NCI-H1436 treated with DMSO at 0.1 percent for 48 hours (cell line): ENCODE results near the gene CHRNA7.
"Not testable (repeated sequence)": the region's sequence is repeated elsewhere in the genome, so short reads cannot be mapped to it uniquely, and the experiment has no call there.

Source experiments
- DNase-seq: peaks from one replicate; lab custom pipeline; 2025; lab: John Stamatoyannopoulos, UW

Gene CHRNA7

DNA sequence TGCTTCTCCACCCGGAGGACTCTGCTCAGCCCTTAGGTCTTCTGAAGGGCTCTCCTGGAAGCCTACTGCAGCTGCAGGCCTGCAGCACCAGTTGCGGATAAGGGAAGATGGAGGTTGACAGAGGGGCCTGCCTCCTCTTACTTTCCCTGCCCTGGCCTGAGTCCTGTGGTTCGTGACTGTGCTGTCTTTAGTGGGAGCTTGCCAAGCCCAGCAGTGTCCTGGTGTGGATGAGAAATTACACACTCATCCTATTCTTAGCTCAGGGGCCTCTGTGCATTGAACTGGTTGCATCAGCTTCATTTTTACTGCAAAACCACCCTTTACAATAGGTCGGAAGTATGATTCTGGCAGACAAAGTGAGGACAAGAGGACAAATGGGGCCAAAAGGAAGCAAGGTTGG is 163.5 kb downstream of the CHRNA7 start:
- DNase-seq: not testable (repeated sequence)

DNA sequence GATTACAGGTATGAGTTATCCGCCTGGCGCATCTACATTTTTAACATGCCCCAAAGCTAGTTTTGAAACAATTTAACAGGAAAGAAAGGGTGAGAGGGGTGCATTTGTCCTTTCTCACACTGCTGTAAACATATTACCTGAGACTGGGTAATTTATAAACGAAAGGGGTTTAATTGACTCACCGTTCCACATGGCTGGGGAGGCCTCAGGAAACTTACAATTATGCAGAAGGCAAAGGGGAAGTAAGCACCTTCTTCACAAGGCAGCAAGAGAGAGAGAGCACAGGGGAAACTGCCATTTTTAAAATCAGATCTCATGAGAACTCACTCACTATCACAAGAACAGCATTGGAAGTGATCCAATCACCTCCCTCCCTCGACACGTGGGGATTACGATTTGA is 165.9 kb downstream of the CHRNA7 start:
- not testable (repeated sequence) for DNase-seq

DNA sequence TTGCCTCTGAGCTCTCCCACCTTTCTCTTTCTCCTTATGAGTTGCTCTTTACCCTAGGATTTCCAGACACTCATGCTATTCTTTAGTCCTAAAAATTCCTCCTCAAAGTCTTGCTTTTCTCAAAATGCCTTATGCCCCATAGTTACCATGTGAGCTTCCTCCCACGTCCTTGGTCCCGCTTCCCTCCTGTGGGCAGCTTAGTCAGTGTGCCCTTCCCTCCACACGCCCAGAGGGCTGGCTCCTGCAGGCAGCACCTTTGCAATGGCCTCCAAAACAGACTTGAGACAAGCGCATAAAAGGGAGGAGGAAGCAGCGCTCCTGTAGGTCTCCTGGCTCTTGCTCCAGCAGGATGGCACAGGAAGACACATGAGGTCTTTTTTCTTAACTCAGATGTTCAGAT is 168.6 kb downstream of the CHRNA7 start:
- not testable (repeated sequence) for DNase-seq

DNA sequence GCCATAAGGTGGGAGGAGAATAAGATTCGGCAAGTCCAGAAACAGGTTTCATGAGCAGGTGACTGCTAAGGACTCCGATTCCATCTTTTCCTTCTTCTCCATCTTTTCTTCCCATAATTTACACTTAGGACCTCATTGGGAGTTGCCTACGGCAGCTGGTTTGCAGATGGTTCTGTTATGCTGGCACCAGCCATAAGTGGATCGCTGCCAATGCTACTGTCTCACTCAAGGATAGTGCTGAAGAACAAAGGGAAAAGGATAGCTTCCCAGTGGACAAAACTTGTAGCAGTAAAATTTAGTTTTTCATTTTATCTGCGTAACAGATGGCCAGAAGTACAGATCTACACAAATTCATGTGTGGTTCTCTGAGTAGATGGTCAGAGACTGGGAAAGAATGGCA is 178.8 kb downstream of the CHRNA7 start:
- DNase-seq: not testable (repeated sequence)

DNA sequence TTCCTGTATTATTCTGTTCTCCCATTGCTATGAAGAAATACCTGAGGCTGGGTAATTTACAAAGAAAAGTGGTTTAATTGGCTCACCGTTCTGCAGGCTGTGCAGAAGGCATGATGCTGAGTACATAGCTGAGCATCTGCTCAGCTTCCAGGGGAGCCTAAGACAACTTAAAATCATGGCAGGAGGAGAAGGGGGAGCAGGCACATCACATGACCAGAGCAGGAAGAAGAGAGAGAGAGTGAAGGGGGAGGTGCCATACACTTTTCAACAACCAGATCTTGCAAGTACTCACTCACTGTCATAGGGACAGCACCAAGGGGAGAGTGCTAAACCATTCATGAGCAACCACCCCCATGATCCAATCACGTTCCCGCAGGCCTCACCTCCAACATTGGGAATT is 188.4 kb downstream of the CHRNA7 start:
- DNase-seq: no peak
